Activated CD8-positive, alpha-beta memory T cell treated with anti-CD3 and anti-CD28 coated beads for 48 hours (primary cell): ENCODE results near the gene INPP5E.

Source experiments
- DNase-seq, 3 experiments: peaks; one replicate each; pipeline ENCODE4 v3.0.0-alpha.2; 2020; ENCODE audit warnings: low read depth in 2 of 3, low spot score in 2 of 3

The INPP5E gene

DNA sequence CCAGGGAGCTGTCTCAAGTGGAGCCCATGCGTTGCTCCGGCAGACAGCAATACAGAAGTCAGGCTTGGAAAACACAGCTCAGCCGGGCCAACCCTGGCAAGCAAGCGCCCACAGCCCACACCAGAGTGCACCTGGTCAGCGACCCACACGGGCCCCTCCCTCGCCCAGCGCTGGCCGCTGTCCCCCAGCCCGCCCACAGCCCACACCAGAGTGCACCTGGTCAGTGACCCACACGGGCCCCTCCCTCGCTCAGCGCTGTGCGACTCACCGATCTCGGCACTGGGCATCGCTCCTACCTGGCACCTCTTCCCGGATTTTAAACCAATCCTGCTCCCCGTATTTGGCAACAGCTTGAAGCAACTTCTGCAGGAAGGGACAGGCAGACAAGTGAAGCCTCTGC is 52.4 kb downstream of the INPP5E start:
- DNase-seq: no peak

DNA sequence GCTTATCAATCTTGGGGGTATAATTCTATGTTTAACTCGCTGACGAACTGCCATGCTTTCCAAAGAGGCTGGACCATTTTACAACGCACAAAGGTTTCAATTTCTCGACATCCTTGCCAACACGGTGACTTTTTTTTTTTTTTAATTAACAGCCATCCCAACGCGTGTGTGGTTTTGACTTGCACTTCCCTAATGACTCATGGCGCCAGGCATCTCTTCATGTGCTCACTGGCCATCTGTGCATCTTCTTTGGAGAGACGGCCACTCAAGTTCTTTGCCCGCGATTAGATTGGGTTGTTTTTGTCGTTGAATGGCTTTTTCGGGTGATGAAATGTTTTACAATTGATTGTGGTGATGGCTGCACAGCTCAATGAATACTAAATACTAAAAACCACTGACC is 53.6 kb downstream of the INPP5E start:
- no peak for DNase-seq

DNA sequence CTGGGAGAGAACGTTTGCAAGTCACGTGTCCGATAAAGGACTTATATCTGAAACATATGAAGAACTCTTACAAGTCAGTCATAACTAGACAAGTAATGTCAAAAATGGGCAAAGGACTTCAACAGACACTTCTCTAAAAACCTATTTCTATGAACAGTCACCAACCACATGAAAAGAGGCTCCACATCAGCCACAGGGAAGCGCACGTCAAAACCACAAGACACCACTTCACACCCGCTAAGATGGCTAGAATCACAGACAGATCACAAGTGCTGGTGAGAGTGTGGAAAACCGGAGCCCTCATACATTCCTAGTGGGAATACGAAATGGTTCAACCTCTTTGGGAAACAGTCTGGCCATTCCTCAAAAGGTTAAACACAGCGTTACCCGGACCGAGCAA is 54.6 kb downstream of the INPP5E start:
- no peak for DNase-seq

DNA sequence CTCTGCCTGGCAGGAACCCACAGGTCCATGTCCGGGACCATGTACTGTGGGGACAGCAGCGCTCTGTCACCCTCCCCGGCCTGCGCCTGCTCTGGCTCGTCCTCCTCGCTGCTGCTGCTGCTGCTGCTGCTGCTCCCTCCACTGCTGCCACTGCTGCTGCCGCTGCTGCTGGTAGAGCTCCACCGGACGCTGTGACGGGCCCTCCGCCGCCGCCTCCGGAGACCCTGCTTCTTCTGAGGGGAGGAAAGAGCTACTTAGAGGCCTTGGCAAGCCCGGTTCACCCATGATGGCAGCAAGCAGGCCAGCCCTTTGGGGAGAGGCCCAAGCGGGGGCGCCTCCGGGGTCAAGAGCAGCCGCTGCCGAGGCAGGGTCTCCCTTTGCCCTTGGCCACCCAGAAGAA is 56.2 kb downstream of the INPP5E start:
- DNase-seq: no peak

DNA sequence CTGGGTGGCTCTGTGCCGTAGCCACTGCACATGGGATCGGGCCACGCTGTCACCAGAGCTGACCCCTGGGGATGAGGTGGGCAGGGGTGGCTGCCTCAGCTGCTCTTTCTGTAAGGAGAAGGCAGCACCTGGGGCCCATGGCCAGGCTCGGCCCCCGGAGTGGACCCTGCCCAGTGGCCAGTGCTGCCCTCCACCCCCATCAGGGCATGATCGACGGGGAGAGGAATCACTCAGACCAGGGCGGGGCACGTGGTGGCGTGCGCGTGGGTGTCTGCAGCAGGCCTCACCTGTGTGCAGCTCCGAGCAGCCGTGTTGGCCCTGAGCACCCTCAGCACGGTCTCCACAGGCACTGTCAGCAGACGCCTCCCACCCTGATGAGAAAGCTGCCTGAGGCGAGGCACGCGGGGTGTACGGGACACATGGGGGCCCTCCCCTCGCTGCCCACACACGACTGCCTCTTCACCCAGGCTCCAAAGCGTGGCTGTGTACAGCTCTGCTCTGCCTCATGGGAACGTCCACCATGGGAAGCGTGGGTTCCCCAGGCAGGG is 57.6 kb downstream of the INPP5E start:
- DNase-seq: no peak

DNA sequence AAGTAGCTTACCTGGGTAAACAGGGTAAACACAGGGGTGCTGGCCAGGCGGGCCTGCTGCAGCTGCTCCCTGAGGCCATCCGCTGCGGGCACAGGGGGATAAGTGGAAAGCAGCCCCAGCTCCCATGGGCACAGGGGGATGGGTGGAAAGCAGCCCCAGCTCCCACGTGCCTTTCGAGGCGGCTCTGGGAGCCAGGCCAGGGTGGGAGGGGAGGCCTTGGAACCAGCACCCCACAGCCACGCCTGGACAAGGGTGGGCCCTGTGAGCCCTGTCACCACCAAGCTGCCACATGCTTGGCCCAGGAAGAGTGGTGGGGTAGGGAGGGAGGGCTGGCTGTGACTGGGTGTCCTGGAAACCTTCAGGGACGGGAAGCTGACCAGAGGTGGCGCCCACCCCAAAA is 58.3 kb downstream of the INPP5E start:
- DNase-seq: no peak

DNA sequence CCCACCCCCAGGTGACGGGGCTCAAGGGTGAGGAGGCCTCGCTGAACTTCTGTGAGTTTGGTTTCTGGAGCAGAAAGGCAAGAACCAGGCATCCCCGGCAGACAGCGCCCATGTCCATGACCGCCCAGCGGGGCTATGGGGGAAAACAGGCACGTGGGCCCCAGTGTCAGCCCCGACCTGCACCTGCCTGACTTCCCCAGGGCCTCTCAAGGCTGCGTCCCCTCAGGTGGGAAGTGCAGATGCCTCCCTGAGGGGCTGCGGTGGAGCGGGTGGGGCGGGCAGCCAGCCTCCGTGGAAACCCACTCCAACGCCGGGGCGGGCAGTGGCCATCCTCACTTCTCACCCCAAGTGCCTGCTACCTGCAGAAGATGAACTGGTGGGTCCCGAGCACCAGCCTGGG is 59.3 kb downstream of the INPP5E start:
- DNase-seq: no peak

DNA sequence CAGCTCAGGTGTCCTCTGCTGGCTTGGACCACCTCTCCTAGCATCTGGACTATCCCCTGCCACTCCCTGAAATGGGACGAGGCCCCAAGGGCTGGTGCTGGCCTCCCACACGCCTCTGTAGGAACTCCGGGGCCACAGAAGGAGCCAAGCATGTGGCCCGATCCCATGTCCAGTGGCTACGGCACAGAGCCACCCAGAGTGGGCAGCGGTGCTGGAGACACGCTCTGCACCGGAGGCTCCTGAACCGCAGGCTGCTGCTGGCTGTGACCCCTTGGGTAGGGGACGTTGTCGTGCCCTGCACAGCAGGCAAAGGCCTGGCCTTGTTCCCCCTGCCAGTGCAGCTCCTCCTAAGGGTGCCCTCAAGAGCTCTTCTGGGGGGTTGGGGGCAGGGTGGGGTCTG is 59.8 kb downstream of the INPP5E start:
- DNase-seq: no peak

DNA sequence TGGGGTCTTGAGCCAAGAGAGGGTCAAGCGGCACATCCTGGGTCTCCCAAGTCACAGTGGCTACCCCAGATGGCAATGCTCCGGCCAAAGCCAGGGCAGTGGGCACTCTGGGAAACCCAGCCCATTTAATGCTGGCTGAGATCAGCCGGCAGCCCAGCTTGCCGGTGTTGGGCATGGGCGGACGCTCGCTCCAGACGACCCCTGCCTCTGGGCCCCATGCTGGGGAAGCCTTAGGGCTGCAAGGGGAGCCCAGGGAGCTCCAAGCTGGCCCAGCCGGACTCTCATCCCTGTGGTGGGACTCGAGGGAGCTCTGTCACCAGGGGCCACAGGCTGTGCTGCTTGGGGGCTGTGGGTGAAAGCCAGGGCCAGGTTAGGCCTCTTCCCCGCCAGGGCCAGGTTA is 60.2 kb downstream of the INPP5E start:
- DNase-seq: no peak

DNA sequence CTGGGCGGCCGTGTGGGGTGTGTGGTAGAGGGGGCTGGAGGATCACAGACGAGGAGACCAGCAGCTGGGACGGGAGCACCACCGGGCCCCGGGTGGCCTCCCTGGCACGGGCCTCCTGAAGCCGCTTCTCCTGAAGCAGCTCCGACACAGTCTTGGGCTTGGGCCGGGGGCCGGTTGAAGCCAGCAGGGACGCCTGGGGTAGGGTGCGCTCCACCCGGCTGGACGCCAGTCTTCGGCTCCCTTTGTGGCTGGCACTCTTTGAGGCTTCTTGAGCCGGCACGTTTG is 60.7 kb downstream of the INPP5E start:
- no peak for DNase-seq
